NCI-H2107 treated with DMSO at 0.1 percent for 48 hours (cell line): ENCODE data around the gene TNNT3.

Experiments
- DNase-seq: peaks from one replicate; lab custom pipeline; 2025; ENCODE audit not compliant: unreplicated experiment; lab: John Stamatoyannopoulos, UW

TNNT3 gene

DNA sequence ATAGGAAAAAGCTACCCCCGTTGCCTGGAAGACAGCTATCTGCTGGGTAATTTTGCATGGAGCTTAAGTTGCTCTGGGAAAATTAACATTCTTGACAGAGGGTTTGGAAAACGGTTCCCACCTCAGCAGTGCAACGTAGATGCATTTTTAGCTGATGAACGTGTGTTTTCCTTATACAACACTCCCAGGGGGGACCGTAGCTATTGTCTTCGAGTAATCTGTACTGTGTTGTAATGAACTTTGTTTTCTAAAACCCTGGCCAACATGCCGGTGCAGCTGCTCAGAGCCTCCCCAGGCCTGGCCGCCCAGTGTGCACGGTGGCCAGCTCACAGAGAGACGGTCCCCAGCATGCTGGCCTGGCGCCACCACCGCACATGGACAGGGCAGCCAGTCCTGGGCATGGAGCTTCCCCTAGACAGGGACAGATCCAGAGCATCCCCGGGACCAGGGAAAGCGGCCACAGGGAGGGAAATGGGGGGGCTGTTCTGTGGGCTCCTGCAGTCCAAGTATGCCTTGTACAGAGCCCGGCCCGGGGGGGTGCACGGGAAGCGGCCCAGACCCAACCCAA, 2.2 kb downstream of the TNNT3 start:
- DNase-seq: no peak

DNA sequence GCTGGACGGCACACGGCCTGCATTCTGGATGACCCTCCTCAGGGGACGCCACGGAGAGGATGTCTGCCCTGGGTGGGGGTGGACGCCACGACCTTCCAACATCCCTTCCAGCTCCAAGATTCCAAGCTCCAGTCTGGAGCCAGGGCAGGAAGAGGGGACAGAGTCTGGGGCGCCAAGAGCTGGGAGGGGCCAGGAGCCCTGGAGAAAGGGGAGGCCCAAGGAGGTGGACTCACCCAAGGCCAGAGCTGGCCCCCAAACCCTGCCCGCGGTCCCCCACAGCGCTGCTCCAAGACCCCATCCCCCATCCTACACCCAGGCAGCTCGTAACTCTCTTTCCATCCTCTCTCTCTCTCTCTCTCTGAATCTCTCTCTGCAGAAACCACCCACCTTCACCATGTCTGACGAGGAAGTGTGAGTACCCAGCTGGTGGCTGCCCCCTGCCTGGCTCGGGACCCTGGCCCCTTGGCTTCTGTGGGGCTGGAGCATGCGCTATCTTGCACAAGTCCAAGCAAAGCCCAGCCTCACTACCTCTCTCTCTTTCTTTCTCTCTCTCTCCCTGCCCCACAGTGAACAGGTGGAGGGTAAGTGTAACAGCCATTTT, 3.1 kb downstream of the TNNT3 start:
- DNase-seq: no peak

DNA sequence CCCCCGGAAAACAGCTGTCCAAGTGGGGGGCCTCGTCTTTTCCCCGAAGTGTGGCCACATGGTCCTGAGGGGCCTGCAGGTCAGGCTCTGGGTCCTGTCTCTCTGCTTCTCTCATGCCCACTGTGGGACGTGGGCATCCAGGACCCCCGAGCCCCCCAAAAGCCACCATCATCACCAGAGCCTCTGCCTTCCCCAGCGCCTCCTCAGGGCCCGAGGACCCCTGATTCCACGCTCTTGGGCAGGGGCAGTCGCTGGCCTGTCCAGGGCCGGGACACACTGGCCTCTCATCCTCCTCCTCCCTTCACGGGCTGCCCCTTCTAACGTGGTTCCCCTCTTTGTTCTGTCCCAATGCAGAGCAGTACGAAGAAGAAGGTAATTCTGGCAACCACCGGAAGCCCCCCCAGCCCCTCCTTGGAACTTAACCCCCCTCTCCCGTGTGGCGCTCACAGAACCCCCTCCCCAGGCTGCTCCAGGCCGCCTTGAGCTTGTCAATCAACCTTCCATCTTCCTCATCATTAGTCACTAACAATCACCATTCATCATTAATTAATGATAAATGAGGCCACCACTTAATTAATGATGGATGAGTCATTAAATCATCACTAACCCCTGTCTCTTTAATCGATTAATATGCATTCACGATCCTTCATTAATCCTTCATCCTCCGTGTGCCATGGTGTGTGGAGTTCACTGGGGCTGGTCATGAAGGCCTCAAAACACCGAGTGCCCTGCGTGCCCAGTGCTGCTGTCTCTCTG, 3.9 kb downstream of the TNNT3 start:
- no peak for DNase-seq

DNA sequence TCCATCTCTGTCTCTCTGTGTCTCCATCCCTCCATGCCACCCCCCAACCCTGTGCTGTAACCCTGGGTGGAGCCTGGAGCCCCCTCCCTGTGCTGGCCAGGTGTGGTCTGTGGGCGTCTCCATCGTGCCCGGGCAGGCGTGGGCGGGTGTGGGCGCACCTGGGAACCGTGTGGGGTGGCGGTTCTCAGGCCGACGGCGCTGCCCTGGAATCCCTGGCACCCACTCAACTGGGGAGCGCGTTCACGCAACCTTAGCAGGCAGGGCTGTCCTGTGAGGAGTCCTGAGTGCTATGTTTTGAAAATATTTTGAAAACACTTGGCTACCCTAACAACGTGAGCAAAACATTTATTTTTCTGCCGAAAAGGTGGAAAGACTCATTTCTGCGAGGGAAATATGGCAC, 4.7 kb downstream of the TNNT3 start:
- DNase-seq: no peak

DNA sequence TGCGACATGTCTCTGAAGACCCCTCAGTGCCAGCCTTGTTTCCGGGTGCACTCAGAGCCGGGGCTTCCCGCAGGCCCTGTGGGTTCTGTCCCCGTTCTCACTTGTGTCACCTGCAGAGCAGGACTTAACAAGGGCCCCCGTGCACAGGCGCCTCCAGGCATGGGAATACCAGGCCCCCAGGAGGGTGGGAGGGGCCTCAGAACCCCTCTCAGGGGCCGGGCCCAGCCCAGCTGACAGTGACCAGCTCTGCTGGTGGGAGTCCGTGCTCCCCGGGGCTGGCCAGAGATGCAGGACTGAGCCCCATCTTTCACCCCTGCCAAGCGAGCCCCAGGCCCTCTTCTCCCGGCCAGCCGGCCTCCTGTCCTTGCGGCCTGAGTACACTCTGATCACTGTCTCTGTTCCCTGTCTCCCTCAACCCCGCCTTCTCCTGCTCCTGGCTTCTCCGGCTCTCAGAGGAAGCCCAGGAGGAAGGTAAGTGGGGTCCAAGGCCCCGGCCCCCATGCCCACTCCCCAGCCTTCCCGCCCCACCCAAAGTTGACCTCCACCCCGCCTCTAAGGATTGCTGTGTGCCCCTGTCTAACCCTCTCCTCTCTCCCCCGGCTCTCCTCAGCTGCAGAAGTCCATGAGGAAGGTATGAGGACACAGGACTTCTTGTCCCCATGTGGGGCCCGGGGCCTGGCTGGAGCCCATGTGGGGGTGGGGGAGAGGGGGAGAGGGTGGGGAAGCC, 5.3 kb downstream of the TNNT3 start:
- no peak for DNase-seq

DNA sequence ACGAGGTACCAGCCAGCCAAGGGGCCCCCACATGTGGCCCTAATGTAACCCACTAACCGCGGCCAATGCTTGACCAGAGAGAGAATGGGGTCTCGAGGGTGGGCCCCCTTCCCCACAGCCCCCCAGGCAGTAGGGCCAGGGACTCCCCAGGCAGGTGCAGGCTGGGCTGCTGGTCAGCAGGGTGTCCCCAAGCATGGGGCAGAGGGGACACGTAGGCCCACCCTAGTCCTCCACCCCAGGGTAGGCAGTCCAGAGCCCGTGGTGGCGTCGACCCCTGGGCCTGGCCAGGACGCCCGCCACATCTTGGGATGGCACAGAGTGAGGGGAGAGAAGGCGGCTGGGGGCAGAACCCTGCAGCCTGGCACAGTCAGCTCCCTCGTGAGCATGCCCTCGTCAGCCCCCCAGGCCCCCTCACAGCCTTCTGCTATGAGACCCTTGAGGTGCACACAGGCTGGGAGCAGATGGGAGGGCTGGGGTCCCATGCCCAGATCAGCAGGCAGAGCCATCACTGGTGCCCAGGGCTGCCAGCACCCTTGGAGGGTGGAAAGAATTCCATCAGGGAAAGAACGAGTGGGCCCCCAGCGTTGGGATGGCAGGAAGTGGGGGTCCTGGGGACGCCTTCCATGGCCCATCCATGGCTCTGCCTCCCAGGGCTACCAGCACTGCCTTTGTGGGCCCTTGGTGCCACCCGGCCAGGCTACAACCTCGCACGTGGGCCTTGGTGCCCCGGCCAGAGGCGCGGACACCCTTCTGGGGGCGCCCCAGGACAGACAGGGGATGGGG, 6.1 kb downstream of the TNNT3 start:
- no peak for DNase-seq

DNA sequence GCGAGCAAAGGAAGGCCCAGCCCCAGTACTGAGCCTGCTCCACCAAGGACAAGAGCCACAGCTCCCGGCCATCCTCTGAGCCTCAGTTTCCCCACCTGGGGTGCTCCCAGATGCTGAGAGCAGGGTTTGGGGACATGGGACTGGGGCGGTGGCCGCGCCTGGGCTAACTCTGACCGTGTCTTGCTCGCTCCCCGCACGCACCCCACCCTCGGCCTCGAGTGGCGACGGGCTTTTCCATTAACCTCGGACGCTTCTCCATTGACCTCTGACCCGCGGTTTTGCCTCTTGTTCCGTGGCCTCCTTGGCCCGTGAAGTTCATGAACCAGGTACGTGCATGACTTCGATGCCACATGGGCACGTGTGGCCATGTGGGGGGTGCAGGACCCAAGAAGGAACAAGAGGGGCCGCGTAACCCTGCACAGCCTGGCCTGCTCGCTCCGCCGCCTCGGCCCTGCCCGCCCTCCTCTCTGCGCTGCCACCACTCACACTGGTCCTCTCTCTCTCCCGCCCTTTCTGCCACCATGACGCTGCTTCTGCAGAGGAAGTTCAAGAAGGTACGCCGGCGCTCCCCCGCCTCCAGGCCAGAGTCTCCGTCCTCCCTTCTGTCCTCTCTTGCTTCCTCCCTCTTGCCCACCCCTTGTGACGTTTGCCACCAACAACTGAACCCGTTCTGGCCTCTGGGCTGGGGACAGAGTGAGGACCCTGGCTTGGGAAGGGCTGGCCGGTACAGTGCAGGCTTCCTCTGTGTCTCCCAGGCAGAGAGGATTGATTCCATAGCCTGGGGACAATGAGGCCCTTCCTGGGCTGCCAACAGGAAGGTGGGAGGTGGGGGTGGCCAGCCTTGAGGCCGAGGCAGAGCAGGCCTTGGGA, 6.9 kb downstream of the TNNT3 start:
- no peak for DNase-seq

DNA sequence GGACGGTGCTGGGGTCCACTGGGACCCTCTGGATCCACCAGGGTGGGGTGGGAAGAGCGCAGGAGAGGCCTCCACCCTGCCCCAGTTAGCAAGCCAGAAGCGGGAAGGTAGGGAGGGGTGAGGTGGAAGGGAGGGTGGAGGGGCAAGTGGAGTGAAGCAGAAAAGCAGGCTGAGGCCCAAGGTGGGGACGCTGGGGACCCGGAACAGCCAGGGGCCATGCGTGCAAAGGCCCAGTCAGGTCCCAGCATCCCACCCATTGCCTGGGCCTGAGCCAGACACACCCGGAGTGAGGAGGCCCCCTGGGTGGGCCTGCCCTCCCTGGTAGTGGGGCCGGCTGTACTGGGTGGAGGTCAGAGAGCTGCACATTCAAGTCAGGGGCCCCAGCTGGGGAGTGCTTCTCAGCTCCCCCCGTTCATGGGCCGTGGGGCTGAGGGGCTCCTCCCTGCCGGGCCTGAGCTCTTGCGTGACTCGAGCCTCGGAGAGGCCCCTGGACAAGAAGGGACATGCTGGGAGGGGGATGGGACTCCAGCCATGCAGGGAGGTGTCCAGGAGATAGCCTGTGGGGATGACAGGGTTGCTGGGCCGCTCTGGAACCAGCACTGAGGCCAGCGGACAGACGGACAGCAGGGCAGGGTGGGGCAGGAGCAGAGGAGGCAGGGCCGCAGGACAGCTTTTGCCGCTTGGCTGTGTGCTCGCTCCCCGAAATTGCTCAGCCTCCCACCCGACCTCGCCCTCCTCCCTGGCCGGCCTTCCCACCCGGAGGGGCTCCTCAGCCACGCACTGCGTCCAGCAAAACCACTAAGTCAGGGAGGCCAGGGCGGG, 7.7 kb downstream of the TNNT3 start:
- DNase-seq: no peak

DNA sequence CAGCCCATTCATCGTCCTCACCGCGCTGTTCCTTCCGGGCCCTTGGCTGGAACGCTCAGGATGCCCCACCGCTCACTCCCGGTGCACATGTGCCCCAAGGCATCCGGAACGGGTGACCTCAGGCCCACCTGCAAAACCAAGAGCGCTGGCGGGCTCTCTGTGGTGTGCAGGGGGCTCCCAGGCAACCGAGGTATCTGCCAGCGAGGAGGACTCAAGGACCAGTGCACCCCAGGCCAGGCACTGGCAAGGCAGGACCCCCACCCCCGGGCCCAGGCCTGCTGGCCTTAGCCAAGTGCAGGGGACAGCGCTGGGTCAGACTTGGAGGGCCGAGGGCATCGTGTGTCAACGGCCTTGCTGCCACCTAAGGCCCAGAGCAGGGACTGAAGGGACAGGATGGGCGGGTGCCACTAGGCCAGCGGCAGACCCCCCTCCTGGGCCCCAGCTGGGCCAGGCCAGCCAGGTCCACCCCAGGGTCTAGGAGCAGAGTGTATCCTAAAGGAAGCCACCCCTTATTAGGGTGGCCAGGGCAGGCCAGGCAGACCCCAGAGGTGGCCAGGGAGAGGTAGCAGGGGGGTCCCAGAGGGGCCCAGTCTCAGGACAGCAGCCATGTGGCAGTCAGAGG, 8.5 kb downstream of the TNNT3 start:
- no peak for DNase-seq

DNA sequence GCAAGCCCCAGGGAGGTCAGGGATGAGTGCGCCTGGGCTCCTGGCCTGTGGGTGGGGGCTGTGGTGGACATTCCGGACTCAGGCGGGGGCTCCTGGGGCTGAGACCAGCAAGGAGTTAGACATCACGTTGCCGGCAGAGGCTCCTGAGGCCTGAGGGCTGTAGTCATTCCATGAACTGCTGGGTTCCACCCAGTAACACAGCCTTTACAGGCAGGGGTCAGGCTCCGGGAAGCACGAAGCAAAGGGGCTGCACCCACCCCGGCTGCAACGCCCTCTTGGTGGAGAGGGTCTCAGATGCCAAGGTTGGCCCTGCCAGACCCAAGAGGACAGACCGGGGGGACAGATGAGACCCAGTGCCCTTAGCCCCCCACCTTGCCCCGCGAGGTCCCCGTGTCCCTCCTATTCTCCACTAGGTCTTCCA, 9.0 kb downstream of the TNNT3 start:
- no peak for DNase-seq

DNA sequence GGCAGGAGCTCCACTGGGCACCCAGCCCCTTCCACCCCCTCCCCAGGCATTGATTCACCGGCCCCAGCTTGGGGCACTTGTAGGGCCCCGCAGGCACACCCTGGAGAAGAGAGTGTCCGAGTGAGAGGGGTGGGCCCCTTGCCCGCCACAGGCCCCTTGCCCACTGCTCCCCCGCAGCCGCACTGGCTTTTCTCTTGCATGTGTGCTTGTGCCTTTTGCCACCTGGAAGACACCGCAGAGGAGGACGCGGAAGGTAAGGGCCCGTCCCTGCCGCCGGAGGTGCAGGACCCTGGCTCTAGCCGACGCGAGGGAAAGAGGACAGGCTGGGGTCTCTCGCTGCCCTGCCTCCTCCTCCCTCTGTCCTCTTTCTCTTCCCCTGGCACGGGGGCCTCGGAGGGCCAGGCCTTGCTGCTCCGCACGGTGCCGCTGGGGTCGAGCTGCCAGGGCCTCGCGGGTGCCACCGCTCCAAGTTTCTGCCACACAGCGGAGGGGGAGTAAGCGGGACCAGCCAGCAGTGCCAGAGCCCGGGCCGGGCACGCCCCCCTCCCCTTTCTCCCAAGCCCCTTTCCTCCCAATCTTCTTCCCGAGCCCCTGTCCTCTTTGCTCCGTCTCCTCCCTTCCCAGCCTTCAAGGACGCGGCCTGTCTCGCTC, 9.5 kb downstream of the TNNT3 start:
- DNase-seq: no peak

DNA sequence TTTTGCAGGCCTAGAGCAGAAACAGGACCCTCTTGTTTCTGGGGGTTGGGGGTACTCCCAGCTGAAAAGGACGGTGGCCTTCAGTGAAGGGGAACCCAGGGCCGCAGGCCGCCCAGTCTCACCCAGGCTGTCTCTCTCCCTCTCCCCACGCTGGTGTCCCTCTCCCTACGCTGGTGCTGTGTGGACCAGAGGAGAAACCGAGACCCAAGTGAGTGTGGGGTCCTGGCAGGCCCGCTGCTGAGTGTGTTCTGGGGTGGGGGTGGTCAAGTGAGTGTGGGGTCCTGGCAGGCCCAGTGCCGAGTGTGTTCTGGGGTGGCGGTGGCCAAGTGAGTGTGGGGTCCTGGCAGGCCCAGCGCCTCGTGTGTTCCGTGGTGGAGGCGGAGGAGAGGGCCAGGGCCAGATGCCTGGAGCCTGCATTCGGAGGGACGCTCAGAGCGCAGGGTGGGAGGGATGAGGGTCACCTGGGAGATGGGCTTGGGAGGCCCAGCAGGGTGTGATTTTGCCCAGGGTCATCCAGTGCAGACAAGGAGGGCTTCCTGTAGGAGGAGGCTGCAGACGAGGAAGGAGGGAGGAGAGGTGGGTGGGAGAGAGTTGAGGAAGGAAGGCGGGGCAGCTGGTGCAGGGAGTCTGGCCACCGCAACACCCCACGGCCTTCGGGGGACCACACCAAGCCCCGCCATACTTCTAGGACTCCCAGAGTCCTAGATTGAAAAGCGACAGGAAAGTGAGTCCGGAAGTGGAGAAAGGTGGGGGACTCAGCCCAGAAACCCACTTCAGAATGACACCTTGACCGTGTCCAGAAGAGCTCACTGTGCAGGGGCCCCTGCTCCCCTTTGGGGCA, 10.3 kb downstream of the TNNT3 start:
- DNase-seq: no peak

DNA sequence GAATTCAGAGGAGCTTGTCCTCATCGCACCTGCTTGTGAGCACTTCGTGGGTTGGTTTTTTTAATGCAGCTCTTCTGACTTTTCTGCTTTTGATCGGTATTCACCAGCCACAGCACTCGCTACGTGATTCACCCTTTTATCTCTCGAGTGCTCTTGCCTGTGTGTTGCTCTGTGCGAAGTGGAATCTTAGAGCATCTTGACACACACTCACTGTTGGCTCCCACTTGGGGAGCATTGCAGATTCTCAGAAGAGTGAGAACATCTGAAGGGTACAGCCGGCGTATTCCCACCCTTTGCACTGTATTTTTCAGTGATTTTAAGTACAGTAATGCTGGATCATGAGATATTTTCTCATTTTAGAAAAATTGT, 10.9 kb downstream of the TNNT3 start:
- DNase-seq: no peak

DNA sequence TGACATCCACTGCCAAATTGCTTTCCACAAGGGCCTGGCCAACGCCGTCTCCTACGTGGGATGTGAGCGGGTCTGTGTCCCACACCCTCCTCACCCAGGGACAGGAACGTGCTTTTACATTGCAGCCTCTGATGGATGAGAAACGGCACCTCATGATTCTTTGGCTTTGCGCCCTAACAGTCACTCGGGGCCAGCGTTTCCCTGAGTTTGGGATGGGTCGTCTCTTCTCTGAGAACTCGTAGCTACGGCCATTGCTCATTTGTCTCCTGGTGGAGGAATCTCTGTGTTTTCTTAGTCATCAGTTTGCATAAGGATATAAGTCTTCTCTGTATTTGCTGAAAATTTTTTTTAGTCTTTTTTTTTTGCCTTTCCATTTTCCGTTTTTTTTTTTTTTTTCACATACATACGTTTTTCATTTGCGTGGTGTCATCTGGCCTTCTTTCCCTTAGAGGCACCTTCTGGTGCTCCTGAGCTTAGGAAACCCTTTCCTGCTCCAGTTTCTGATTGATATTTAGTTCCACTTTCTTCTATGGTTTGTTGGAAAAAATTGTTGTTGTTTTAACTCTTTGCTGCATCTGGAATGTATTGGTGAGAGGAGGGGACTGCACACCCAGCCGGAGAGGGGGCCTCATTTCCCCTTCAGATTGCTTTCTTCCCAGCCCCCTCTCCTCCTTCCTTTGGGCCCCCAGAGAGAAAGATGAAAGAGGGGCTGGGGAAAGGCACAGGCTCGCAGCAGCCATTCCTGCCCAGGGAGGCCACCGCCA, 12.0 kb downstream of the TNNT3 start:
- no peak for DNase-seq

DNA sequence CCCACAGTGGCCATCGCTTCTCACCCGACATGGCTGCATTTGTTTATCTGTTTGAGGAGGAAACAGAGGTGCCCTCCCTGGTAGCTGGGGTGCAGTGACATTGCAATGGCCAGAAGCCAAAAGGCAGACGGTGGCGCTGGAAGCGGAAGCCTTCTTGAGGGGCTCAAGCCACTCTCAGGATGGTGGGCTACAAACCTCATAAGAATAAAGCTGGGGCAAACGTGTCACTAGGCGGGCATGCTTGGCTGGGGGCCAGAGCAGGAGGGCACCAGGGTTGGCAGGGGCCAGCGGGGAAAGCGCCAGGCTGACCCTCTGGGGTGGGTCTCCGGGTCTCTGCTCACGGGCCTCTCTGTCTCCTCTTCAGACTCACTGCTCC, 12.6 kb downstream of the TNNT3 start:
- DNase-seq: no peak

DNA sequence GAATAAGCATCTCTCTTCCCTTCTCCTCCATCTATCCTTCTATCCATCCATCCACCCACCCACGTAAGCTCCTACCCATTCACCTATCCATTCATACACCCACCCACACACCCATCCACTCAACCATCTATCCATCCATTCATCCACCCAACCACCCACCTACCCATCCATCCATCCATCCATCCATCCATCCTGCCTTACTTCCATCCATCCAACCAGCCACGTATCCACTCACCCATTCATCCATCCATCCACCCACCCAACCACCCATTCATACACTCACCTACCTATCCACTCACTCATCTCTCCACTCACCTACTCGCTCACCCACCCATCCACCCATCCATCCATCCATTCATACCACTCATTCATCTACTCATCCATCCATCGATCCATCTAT, 13.2 kb downstream of the TNNT3 start:
- DNase-seq: no peak
